ENCODE measurements around the gene CDC14B. TPM values are rescaled to one million over a fixed set of nuclear protein-coding genes. Genes with fewer than 3 reads are reported as not detected.

The CDC14B gene
- polyA plus RNA-seq, 1 donor: 18.7 TPM

DNA sequence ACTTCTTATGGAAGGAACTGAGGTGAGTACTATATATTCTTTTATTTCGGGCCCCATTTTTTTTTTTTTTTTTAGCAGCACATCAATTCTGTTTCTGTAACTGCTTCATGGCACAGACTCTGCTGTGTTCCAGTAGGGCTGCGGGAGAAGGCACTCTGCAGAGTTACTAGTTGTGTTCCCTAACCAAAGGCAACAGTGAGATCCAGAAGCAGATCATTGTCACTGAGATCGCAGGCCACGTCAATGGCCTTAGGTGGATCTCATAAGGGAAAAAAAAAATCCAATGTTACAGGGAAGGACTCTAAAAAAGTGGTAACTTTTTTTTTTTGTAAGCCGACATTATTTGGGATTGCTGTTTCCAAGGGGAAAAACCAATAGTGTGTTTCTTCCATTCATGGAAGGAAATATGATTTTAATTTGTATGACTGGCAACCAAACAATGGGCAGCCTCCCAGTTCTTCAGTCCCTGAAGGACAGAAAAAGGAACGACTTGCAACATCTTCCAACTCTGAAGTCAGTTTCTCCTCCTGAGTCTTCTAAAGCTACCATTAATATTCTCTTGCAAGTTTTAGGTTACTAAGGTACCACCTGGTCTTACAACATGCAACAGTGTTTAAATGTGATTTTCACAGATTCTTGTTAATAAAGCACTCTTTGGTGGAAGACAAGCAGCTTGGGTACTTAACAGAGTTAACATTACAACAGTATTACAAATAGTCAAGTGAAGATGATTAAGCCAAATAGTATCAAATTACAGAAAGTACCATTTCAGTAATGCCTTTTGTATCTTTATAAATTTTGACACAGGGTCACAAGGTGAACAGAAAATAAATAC is 116.9 kb downstream of the CDC14B start:
- Histone ChIP-seq H3K27me3 (ENCODE audit: control insufficient read depth, insufficient read depth, low read length) (no peaks in the 10 kb centered on the region), H3K36me3 (ENCODE audit: control insufficient read depth, insufficient read depth, low read length) (no peaks in the 10 kb centered on the region), H3K9me3 (ENCODE audit: control insufficient read depth, low read depth, low read length) (no peaks in the 10 kb centered on the region), H3K4me3 (ENCODE audit: low read length) (no peak overlapping the region), H3K4me1 (ENCODE audit: control insufficient read depth, insufficient read depth, low read length) (no peaks in the 10 kb centered on the region), H3K27ac (ENCODE audit: low read length) (no peak overlapping the region)
- no peak for DNase-seq
- whole genome bisulfite sequencing (ENCODE audit: insufficient coverage, low lambda C conversion rate): no CpG with 5 or more reads among the region's 6 CpGs

DNA sequence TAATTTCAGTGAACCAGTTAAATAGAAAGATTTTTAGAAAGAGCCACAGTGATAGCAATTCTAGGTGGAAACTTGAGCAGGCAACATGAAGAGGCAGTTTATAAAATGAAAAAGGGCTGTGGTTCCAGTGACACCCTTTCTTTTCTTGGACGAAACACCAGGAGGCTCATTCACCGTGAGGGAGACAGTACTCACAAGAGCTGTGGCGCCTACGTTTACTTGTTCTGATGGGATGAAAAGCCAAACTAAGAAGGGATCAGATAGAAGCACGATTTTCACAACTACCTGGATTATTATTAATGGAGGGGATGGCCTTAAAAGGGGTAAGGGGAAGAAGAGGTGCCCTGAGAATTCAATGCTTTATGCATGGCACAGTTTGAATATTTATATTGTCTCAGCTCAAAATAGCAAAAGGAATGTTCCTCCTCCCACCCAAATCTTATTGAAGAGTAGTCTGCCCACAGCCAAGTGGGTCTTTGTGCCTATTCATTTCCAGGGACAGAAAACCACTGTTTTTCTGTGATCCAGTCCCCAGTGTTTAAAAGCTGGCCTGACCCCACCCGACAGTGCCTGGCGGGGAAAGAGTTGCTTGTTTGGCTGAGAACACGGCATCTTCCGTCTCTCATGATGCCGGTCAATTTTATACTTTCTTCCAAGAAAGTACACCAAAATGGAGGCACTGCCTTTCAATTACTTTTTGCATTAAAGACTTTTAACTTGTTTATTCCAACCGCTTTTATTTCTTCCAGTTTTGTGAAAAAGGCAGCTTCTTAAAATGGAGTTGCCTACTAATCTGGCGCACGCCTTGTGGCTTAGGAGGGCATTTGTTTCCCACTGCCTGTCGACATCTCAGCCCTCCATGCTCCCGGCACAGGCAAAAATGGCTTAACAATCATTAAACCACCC is 117.8 kb downstream of the CDC14B start:
- Histone ChIP-seq H3K27me3 (ENCODE audit: control insufficient read depth, insufficient read depth, low read length) (no peaks in the 10 kb centered on the region), H3K4me1 (ENCODE audit: control insufficient read depth, insufficient read depth, low read length) (no peaks in the 10 kb centered on the region), H3K4me3 (ENCODE audit: low read length) (no peak overlapping the region), H3K9me3 (ENCODE audit: control insufficient read depth, low read depth, low read length) (no peaks in the 10 kb centered on the region), H3K36me3 (ENCODE audit: control insufficient read depth, insufficient read depth, low read length) (no peaks in the 10 kb centered on the region), H3K27ac (ENCODE audit: low read length) (no peak overlapping the region)
- WGBS (ENCODE audit: insufficient coverage, low lambda C conversion rate): 100% methylated on average over 1 of the region's 15 CpGs
- DNase-seq: no peak

DNA sequence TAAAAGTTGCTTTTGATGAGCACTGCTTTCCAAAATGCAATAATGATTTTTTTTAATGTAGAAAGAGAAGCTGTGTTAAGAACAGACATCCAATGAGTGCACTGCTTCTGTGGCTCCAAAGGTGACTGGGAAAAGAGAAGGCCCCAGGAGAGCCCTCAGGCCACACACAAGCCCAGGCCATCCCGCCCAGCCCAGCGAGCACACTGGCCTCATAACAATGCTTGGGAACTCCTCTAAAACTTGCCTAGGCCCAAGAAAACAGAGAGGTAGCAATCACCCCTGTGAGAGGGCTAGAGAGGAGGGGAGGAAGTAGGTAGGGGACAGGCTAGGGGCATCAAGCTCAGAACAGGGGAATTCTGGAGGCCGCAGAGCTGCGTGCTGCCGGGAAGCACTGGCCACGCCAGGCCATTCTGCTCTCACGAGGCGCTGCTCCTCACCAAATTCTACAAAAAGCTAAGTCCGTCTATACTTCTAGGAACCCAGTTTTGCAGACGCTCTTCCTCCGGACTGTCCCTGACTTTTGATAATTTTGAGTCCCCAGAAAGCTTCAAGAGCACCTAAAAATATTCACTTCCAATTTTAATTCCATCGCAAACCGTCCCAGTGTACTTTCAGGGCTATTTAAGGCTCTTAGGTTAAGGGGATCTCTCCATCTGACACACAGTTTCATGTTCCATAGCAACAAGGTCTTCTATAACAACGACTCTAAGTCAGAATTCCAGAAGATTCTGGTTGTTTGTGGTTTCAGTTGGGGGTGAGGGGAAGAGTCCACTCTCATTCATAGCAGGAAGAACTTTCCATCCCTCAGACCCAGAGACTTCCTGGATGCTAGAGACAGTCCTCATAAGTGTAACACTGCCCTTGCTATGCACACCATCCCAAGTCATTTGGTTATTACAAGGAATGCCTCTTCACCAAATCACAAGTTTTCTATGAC is 118.7 kb downstream of the CDC14B start:
- peaks cover 3% of the 10 kb centered on the region for H3K36me3 ChIP-seq (ENCODE audit: control insufficient read depth, insufficient read depth, low read length)
- H3K9me3 ChIP-seq (ENCODE audit: control insufficient read depth, low read depth, low read length): no peaks in the 10 kb centered on the region
- DNase-seq: no peak
- H3K4me3 ChIP-seq (ENCODE audit: low read length): no peak overlapping the region
- H3K4me1 ChIP-seq (ENCODE audit: control insufficient read depth, insufficient read depth, low read length): no peaks in the 10 kb centered on the region
- H3K27me3 ChIP-seq (ENCODE audit: control insufficient read depth, insufficient read depth, low read length): no peaks in the 10 kb centered on the region
- WGBS (ENCODE audit: insufficient coverage, low lambda C conversion rate): 100% methylated on average over 2 of the region's 14 CpGs
- no peak overlapping the region for H3K27ac ChIP-seq (ENCODE audit: low read length)

DNA sequence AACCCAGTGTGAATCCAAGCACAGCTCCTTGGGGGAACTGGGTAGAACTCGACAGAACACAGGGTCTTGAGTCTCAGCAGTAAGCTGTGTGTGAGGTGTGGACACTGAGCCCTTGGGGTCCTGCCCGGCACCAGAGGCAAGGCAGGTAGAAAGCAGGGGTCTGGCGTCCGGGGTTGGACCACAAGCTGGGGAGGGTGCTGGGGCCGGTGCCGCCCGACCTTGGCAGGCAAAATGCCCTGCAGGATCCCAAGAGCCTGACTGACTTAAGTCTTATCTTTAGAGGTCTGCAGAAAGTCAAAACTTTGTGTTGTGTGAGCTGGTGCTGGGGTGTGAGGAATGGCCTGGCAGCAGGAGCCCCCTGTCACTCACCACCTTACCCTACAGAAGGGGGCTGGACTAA is 120.4 kb downstream of the CDC14B start:
- Histone ChIP-seq H3K36me3 (ENCODE audit: control insufficient read depth, insufficient read depth, low read length) (peaks cover 3% of the 10 kb centered on the region), H3K27ac (ENCODE audit: low read length) (no peak overlapping the region), H3K4me1 (ENCODE audit: control insufficient read depth, insufficient read depth, low read length) (no peaks in the 10 kb centered on the region), H3K4me3 (ENCODE audit: low read length) (no peak overlapping the region), H3K9me3 (ENCODE audit: control insufficient read depth, low read depth, low read length) (no peaks in the 10 kb centered on the region), H3K27me3 (ENCODE audit: control insufficient read depth, insufficient read depth, low read length) (no peaks in the 10 kb centered on the region)
- DNase-seq: no peak
- no CpG with 5 or more reads among the region's 7 CpGs for WGBS (ENCODE audit: insufficient coverage, low lambda C conversion rate)

DNA sequence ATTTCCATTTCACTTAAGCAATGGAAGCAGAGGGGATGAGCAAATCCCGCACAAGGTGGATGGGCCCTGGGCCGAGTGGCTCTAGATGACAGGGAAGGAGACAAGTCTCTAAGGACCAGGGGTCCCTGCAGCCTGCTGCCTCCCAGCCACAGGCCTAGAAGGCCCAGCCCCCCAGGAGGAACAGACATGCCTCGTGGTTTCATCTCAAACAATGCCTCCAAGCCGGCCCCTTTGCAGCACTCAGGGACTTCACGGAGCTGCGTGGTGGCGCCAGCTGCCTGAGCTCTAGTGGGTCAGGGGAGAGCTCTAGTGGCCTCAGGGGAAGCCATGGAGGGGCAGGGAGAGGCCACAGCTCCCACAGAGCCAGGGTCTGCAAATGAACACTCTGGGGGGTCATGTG is 120.8 kb downstream of the CDC14B start:
- no peak overlapping the region for H3K27ac ChIP-seq (ENCODE audit: low read length)
- no peak overlapping the region for H3K4me3 ChIP-seq (ENCODE audit: low read length)
- H3K4me1 ChIP-seq (ENCODE audit: control insufficient read depth, insufficient read depth, low read length): no peaks in the 10 kb centered on the region
- WGBS (ENCODE audit: insufficient coverage, low lambda C conversion rate): no CpG with 5 or more reads among the region's 7 CpGs
- H3K9me3 ChIP-seq (ENCODE audit: control insufficient read depth, low read depth, low read length): no peaks in the 10 kb centered on the region
- H3K36me3 ChIP-seq (ENCODE audit: control insufficient read depth, insufficient read depth, low read length): peaks cover 3% of the 10 kb centered on the region
- DNase-seq: no peak
- no peaks in the 10 kb centered on the region for H3K27me3 ChIP-seq (ENCODE audit: control insufficient read depth, insufficient read depth, low read length)

DNA sequence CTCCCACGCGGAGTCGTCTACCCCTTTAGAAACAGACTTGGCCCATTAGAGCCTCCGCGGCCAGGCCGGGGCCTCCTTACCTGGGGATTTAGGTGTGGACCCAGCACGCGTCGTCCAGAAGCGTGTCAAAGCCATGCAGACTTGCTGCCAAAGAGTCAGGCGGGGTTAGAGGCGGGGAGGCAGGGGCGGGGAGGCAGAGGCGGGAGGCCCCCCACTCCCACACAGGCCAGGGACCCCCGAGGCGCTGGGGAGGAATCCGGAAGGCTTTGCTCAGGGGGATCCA is 122.6 kb downstream of the CDC14B start:
- Histone ChIP-seq H3K4me1 (ENCODE audit: control insufficient read depth, insufficient read depth, low read length) (no peaks in the 10 kb centered on the region), H3K27ac (ENCODE audit: low read length) (no peak overlapping the region), H3K9me3 (ENCODE audit: control insufficient read depth, low read depth, low read length) (no peaks in the 10 kb centered on the region), H3K4me3 (ENCODE audit: low read length) (no peak overlapping the region), H3K27me3 (ENCODE audit: control insufficient read depth, insufficient read depth, low read length) (no peaks in the 10 kb centered on the region), H3K36me3 (ENCODE audit: control insufficient read depth, insufficient read depth, low read length) (peaks cover 3% of the 10 kb centered on the region)
- WGBS (ENCODE audit: insufficient coverage, low lambda C conversion rate): no CpG with 5 or more reads among the region's 17 CpGs
- DNase-seq: no peak

DNA sequence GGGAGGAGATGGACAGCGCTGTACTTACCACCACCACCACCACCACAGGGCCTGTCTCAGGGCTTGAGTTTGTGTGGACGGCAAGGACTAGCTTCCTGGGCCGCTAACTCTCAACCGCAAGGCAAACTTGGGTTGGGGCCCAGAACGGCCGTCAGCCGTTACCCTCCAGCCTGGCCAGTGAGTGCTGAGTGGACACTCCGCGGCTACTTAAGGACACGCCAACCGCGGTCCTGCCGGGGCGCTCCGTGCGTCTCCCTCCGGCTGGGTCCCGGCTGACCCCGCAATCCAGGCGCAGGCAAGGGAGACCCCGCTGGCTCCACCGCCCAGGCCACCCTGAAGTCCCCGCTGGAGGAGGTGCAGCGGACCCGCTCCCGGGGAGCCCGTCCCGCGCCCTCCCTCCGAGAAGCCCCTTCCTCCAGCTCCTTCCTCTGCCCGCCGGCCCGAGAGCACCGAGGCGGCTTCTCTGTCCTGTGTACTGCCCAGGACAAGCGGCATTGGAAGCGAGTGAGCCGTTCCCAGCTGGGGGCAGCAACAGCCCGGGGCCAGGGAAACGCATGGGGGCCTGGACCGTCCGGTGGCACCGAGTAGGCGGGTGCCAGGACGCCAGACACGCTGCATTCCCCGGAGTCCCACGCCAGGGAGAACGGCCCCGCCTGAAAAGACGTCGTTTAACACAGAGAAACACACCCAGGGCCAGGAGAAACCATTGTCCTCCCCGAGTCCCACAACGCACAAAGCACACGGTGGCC is 123.1 kb downstream of the CDC14B start:
- Histone ChIP-seq H3K4me3 (ENCODE audit: low read length) (no peak overlapping the region), H3K27me3 (ENCODE audit: control insufficient read depth, insufficient read depth, low read length) (no peaks in the 10 kb centered on the region), H3K9me3 (ENCODE audit: control insufficient read depth, low read depth, low read length) (no peaks in the 10 kb centered on the region), H3K27ac (ENCODE audit: low read length) (no peak overlapping the region), H3K36me3 (ENCODE audit: control insufficient read depth, insufficient read depth, low read length) (peaks cover 5% of the 10 kb centered on the region), H3K4me1 (ENCODE audit: control insufficient read depth, insufficient read depth, low read length) (no peaks in the 10 kb centered on the region)
- no CpG with 5 or more reads among the region's 55 CpGs for WGBS (ENCODE audit: insufficient coverage, low lambda C conversion rate)
- no peak for DNase-seq

DNA sequence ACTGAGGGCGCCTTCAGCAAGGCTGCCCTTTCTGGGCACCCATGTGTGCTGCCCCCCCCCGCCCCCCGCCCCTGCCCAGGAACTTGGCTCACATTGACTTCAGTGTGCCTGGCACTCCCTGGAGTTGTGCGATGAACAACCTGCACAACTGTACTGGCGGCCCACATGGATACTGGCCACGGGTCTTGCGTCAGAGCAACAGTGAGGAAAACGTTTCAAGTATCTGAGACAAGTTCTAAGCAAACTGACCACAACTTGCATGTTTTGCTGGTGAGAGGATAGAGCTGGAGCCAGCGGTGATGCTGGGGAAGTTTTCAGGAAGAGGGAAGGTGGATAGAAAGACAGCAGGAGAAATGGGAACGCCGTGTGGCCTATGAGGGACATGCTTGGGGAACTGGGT is 124.3 kb downstream of the CDC14B start:
- Histone ChIP-seq H3K4me1 (ENCODE audit: control insufficient read depth, insufficient read depth, low read length) (no peaks in the 10 kb centered on the region), H3K27ac (ENCODE audit: low read length) (no peak overlapping the region), H3K4me3 (ENCODE audit: low read length) (no peak overlapping the region), H3K36me3 (ENCODE audit: control insufficient read depth, insufficient read depth, low read length) (peaks cover 9% of the 10 kb centered on the region), H3K9me3 (ENCODE audit: control insufficient read depth, low read depth, low read length) (no peaks in the 10 kb centered on the region), H3K27me3 (ENCODE audit: control insufficient read depth, insufficient read depth, low read length) (no peaks in the 10 kb centered on the region)
- no peak for DNase-seq
- WGBS (ENCODE audit: insufficient coverage, low lambda C conversion rate): 100% methylated on average over 1 of the region's 11 CpGs

DNA sequence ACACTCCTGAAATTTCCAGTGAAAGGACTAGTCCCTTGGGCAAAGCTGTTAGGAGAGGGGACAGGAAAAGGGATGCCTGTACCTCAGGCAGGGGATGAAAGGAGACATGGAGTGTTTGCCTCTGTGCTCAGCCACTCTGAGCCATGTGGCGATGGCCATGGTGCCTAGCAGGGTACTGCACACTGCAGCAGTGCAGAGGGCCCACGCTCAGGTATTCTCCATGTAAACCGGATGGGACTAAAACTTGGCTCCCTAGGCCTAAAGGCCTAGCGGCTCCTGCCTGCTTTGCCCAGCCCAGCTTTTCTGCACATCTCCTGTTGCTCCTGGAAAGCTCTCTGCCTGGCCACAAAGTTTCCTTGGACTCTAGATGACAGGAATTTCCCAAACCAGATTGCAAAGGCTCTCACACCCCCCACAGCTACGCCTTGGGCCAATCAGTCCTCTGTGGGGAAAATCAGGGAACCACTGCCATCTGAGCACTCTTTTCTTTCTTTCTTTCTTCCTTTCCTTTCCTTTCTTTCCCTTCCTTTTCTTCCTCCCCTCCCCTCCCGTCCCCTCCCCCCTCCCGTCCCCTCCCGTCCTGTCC is 125.3 kb downstream of the CDC14B start:
- H3K36me3 ChIP-seq (ENCODE audit: control insufficient read depth, insufficient read depth, low read length): peaks cover 13% of the 10 kb centered on the region
- H3K27me3 ChIP-seq (ENCODE audit: control insufficient read depth, insufficient read depth, low read length): no peaks in the 10 kb centered on the region
- no peaks in the 10 kb centered on the region for H3K4me1 ChIP-seq (ENCODE audit: control insufficient read depth, insufficient read depth, low read length)
- no peak for DNase-seq
- no peak overlapping the region for H3K4me3 ChIP-seq (ENCODE audit: low read length)
- no peak overlapping the region for H3K27ac ChIP-seq (ENCODE audit: low read length)
- no peaks in the 10 kb centered on the region for H3K9me3 ChIP-seq (ENCODE audit: control insufficient read depth, low read depth, low read length)
- WGBS (ENCODE audit: insufficient coverage, low lambda C conversion rate): 89% methylated on average over 1 of the region's 8 CpGs
